ENCODE data around the gene KCNG1.

The KCNG1 gene

DNA sequence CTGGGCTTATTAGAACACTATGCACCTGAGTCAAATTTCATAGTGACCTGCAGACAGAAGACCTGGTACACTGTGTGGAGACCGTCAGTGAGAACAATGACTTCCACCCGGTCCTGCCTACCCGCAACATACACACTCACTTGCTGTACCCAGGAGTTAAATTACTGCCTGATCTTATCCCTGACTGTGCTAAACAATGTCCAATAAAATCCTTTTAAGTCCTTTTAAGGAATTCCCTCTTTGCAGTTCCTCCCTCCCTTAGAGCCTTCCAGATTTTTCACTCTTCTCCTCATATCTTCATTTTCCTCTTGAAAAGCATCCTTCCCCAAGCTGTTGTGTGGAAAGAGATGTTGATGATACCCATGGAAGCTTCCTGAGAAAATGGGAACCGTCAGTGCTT lies 3.4 kb upstream of the KCNG1 start:
- H3K4me3 ChIP-seq (ENCODE audit: low read depth, low read length, poor library complexity, severe bottlenecking) = no peak overlapping the region
- no peak overlapping the region for H3K4me2 ChIP-seq (ENCODE audit: low read length)
- H3K79me2 ChIP-seq (ENCODE audit: insufficient read depth, low read length) = no peaks in the 10 kb centered on the region
- no peak overlapping the region for H2AFZ ChIP-seq (ENCODE audit: low read length)
- H3K9me2 ChIP-seq (ENCODE audit: low read depth, low read length) = no peaks in the 10 kb centered on the region
- no peaks in the 10 kb centered on the region for H3K36me3 ChIP-seq (ENCODE audit: insufficient read depth, low read length)
- peaks cover 7% of the 10 kb centered on the region; the same call in 1 of the 2 replicates for H3K27me3 ChIP-seq (ENCODE audit: insufficient read depth, low read length)
- H3K9ac ChIP-seq (ENCODE audit: low read length) = no peak overlapping the region
- no peaks in the 10 kb centered on the region for H4K20me1 ChIP-seq (ENCODE audit: insufficient read depth, low read length)
- H3K4me1 ChIP-seq (ENCODE audit: insufficient read depth, low read length, severe bottlenecking) = no peaks in the 10 kb centered on the region
- TF ChIP-seq EZH2 (IDR thresholded peaks at IDR 0.05; ENCODE audit: borderline replicate concordance, low read length) = no peak
- TF ChIP-seq, protein P1, sequence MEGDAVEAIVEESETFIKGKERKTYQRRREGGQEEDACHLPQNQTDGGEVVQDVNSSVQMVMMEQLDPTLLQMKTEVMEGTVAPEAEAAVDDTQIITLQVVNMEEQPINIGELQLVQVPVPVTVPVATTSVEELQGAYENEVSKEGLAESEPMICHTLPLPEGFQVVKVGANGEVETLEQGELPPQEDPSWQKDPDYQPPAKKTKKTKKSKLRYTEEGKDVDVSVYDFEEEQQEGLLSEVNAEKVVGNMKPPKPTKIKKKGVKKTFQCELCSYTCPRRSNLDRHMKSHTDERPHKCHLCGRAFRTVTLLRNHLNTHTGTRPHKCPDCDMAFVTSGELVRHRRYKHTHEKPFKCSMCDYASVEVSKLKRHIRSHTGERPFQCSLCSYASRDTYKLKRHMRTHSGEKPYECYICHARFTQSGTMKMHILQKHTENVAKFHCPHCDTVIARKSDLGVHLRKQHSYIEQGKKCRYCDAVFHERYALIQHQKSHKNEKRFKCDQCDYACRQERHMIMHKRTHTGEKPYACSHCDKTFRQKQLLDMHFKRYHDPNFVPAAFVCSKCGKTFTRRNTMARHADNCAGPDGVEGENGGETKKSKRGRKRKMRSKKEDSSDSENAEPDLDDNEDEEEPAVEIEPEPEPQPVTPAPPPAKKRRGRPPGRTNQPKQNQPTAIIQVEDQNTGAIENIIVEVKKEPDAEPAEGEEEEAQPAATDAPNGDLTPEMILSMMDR (IDR thresholded peaks at IDR 0.05; ENCODE audit: low read length) = no peak
- H3K27ac ChIP-seq (ENCODE audit: low read depth, low read length, poor library complexity, severe bottlenecking) = no peak overlapping the region
- H3K9me3 ChIP-seq (ENCODE audit: low read length) = no peaks in the 10 kb centered on the region
- H3F3A ChIP-seq (ENCODE audit: insufficient read depth, low read length) = no peaks in the 10 kb centered on the region

DNA sequence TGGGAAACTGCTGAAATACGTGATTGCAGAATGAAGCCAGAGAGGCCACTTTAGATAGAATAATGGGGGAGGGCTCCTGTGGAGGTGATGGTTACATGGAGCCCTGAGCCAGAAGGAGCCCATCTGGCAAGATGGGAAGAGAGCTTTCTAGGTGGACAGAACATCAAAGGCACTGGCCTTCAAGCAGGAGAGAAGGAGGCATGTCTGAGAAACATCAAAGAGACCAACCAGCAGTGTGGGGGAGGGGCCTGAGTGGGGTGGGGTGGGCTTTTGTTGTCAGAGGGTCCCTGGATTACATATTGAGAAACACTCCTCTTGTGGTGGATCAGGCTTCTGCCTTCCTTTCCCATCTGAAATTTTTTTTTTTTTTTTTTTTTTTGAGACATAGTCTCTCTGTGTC lies 1.9 kb upstream of the KCNG1 start:
- no peaks in the 10 kb centered on the region for H4K20me1 ChIP-seq (ENCODE audit: insufficient read depth, low read length)
- H3K9me2 ChIP-seq (ENCODE audit: low read depth, low read length) = no peaks in the 10 kb centered on the region
- H3K4me1 ChIP-seq (ENCODE audit: insufficient read depth, low read length, severe bottlenecking) = no peaks in the 10 kb centered on the region
- no peaks in the 10 kb centered on the region for H3K9me3 ChIP-seq (ENCODE audit: low read length)
- no peak overlapping the region for H3K4me2 ChIP-seq (ENCODE audit: low read length)
- no peak for TF ChIP-seq EZH2 (IDR thresholded peaks at IDR 0.05; ENCODE audit: borderline replicate concordance, low read length)
- TF ChIP-seq, protein P1 (IDR thresholded peaks at IDR 0.05; ENCODE audit: low read length) = no peak
- no peak overlapping the region for H3K4me3 ChIP-seq (ENCODE audit: low read depth, low read length, poor library complexity, severe bottlenecking)
- peaks cover 7% of the 10 kb centered on the region; the same call in 1 of the 2 replicates for H3K27me3 ChIP-seq (ENCODE audit: insufficient read depth, low read length)
- no peaks in the 10 kb centered on the region for H3F3A ChIP-seq (ENCODE audit: insufficient read depth, low read length)
- H3K79me2 ChIP-seq (ENCODE audit: insufficient read depth, low read length) = no peaks in the 10 kb centered on the region
- H3K9ac ChIP-seq (ENCODE audit: low read length) = no peak overlapping the region
- no peak overlapping the region for H3K27ac ChIP-seq (ENCODE audit: low read depth, low read length, poor library complexity, severe bottlenecking)
- H2AFZ ChIP-seq (ENCODE audit: low read length) = no peak overlapping the region
- no peaks in the 10 kb centered on the region for H3K36me3 ChIP-seq (ENCODE audit: insufficient read depth, low read length)

- Histone ChIP-seq H3K79me2 (ENCODE audit: insufficient read depth, low read length) (no peaks in the 10 kb centered on the region), H3K9me3 (ENCODE audit: low read length) (no peaks in the 10 kb centered on the region), H3F3A (ENCODE audit: insufficient read depth, low read length) (no peaks in the 10 kb centered on the region), H4K20me1 (ENCODE audit: insufficient read depth, low read length) (no peaks in the 10 kb centered on the region), H3K9ac (ENCODE audit: low read length) (no peak overlapping the region), H3K36me3 (ENCODE audit: insufficient read depth, low read length) (no peaks in the 10 kb centered on the region), H2AFZ (ENCODE audit: low read length) (no peak overlapping the region), H3K4me1 (ENCODE audit: insufficient read depth, low read length, severe bottlenecking) (no peaks in the 10 kb centered on the region), H3K27ac (ENCODE audit: low read depth, low read length, poor library complexity, severe bottlenecking) (no peak overlapping the region), H3K9me2 (ENCODE audit: low read depth, low read length) (no peaks in the 10 kb centered on the region), H3K4me3 (ENCODE audit: low read depth, low read length, poor library complexity, severe bottlenecking) (no peak overlapping the region), H3K27me3 (ENCODE audit: insufficient read depth, low read length) (peaks cover 2% of the 10 kb centered on the region; the same call in 1 of the 2 replicates), H3K4me2 (ENCODE audit: low read length) (no peak overlapping the region)
- TF ChIP-seq, protein P1 (IDR thresholded peaks at IDR 0.05; ENCODE audit: low read length) = no peak
- no peak for TF ChIP-seq EZH2 (IDR thresholded peaks at IDR 0.05; ENCODE audit: borderline replicate concordance, low read length)
These were observed 779 bp upstream of the KCNG1 start for GRCh38 chr20:51023617-51024155.
